ENCODE data around the gene MBTPS1.

GRCh38 chr16:84053237-84053636 is 63.5 kb downstream of the MBTPS1 start:
- no peak for TF ChIP-seq CTCF (IDR thresholded peaks at IDR 0.05)
- no peak for TF ChIP-seq POLR2A (IDR thresholded peaks at IDR 0.05)
- no peak for TF ChIP-seq EP300 (IDR thresholded peaks at IDR 0.05)
- TF ChIP-seq POLR2AphosphoS5 (IDR thresholded peaks at IDR 0.05) = no peak
